GF-D8 (cell line): ENCODE data around the gene DCC.

Source experiments
- DNase-seq: peaks from one replicate; lab custom pipeline; 2025; lab: John Stamatoyannopoulos, UW

DCC gene

GRCh38 chr18:52605345-52605744 lies 265.3 kb downstream of the DCC start:
- DNase-seq = no peak

- no peak for DNase-seq
Measured at GRCh38 chr18:52607985-52608384, 268.0 kb downstream of the DCC start.

- DNase-seq = no peak
Measured at GRCh38 chr18:52610451-52611115, 270.6 kb downstream of the DCC start.

- DNase-seq = no peak
Measured at GRCh38 chr18:52612406-52612805, 272.4 kb downstream of the DCC start.

- no peak for DNase-seq
Measured at GRCh38 chr18:52615321-52615720, 275.3 kb downstream of the DCC start.

GRCh38 chr18:52615943-52616342 lies 275.9 kb downstream of the DCC start:
- DNase-seq = no peak

- DNase-seq = no peak
Measured at GRCh38 chr18:52617931-52618330, 277.9 kb downstream of the DCC start.

GRCh38 chr18:52620926-52621439 lies 281.0 kb downstream of the DCC start:
- DNase-seq = no peak

GRCh38 chr18:52624702-52625101 lies 284.7 kb downstream of the DCC start:
- DNase-seq = no peak

- DNase-seq = no peak
Measured at GRCh38 chr18:52636536-52636935, 296.5 kb downstream of the DCC start.

- DNase-seq = no peak
Measured at GRCh38 chr18:52648201-52648600, 308.2 kb downstream of the DCC start.

GRCh38 chr18:52652391-52652790 lies 312.4 kb downstream of the DCC start:
- DNase-seq = no peak

- no peak for DNase-seq
Measured at GRCh38 chr18:52657043-52657805, 317.2 kb downstream of the DCC start.

- DNase-seq = no peak
Measured at GRCh38 chr18:52667463-52668065, 327.6 kb downstream of the DCC start.

- DNase-seq = no peak
Measured at GRCh38 chr18:52670896-52671295, 330.9 kb downstream of the DCC start.

- no peak for DNase-seq
Measured at GRCh38 chr18:52678034-52678433, 338.0 kb downstream of the DCC start.

- DNase-seq = no peak
Measured at GRCh38 chr18:52678551-52678950, 338.6 kb downstream of the DCC start.

- DNase-seq = no peak
Measured at GRCh38 chr18:52679354-52679753, 339.4 kb downstream of the DCC start.

- DNase-seq = no peak
Measured at GRCh38 chr18:52682260-52682659, 342.3 kb downstream of the DCC start.

GRCh38 chr18:52685316-52685715 lies 345.3 kb downstream of the DCC start:
- DNase-seq = no peak

GRCh38 chr18:52691841-52692240 lies 351.8 kb downstream of the DCC start:
- no peak for DNase-seq

- DNase-seq = no peak
Measured at GRCh38 chr18:52694804-52695203, 354.8 kb downstream of the DCC start.

- DNase-seq = no peak
Measured at GRCh38 chr18:52700116-52700515, 360.1 kb downstream of the DCC start.
